Erythroblast (primary cell): ENCODE measurements around the gene BACE1-AS.
"Not testable (repeated sequence)": the region's sequence is repeated elsewhere in the genome, so short reads cannot be mapped to it uniquely, and the experiment has no call there.

Source experiments
- GATA1 ChIP-seq: IDR thresholded peaks from 2 replicates; pipeline ENCODE4 v1.6.1; 2011; ENCODE audit warnings: low read depth, mild to moderate bottlenecking, control low read depth, low read length, moderate library complexity
- POLR2A ChIP-seq: IDR thresholded peaks from 2 replicates; pipeline ENCODE4 v1.6.1; 2011; ENCODE audit warnings: mild to moderate bottlenecking, low read length

GRCh38 chr11:117264624-117265323 lies 26.4 kb upstream of the BACE1-AS start:
- TF ChIP-seq POLR2A, GATA1: not testable (repeated sequence)
